ENCODE measurements around the gene TAF7L.

DNA sequence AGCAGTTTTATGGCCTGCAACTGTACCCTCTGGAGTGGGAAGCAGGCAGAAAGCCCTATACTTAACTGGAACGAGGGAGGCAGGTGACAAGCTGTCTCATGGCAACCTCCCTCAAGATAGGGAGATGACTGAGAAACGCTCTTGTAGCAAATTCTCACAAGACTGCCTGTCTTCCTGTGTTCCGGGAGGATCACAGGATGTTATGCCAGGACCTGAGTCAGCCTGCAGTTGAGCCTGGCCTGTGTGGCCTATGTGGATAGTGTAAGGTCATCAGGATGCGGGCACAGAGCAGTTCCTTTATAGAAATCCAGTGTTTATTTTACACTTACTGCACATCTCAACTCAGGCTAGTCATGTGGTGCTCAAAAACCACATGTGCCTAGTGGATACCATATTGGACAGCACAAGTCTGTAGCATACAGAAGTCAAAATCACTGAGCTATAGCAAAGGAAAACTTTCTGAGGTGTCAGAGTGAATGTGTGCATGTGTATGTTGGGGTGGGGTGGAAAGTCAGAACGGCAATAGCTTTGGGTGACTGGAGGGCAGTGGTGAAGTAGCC lies 25.2 kb downstream of the TAF7L start:
- TF ChIP-seq, protein P1, sequence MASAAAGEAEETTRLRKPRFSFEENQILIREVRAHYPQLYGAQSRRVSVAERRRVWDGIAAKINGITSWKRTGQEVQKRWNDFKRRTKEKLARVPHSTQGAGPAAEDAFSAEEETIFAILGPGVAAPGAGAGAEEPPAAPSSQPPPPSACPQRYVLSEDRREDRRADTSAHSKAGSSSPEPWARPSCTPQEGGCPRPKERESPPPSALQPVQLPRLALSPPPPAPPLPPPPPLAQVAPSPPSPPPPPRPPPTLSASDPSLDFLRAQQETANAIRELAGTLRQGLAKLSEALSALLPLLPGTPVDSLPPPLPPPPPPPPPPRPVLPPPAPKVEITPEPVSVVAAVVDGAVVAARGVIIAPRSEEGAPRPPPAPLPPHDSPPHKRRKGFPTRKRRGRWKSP (CRISPR knock-in tag; IDR thresholded peaks at IDR 0.05): no peak
- TF ChIP-seq THYN1 (CRISPR knock-in tag; IDR thresholded peaks at IDR 0.05; ENCODE audit: borderline replicate concordance, low read depth) (no peak), ZNF607 (CRISPR knock-in tag; IDR thresholded peaks at IDR 0.05; ENCODE audit: borderline replicate concordance) (no peak), ZNF792 (CRISPR knock-in tag; IDR thresholded peaks at IDR 0.05) (no peak), CEBPZ (IDR thresholded peaks at IDR 0.05; ENCODE audit: low read length) (no peak), ZSCAN20 (CRISPR knock-in tag; IDR thresholded peaks at IDR 0.05; ENCODE audit: borderline replicate concordance) (no peak), ZNF263 (CRISPR knock-in tag; IDR thresholded peaks at IDR 0.05) (no peak), SOX5 (CRISPR knock-in tag; IDR thresholded peaks at IDR 0.05; ENCODE audit: borderline replicate concordance) (no peak), ARNT (IDR thresholded peaks at IDR 0.05) (no peak), ZFP36 (IDR thresholded peaks at IDR 0.05; ENCODE audit: borderline replicate concordance, low read depth, low read length, partially characterized antibody) (no peak)
- TF ChIP-seq, protein P2, sequence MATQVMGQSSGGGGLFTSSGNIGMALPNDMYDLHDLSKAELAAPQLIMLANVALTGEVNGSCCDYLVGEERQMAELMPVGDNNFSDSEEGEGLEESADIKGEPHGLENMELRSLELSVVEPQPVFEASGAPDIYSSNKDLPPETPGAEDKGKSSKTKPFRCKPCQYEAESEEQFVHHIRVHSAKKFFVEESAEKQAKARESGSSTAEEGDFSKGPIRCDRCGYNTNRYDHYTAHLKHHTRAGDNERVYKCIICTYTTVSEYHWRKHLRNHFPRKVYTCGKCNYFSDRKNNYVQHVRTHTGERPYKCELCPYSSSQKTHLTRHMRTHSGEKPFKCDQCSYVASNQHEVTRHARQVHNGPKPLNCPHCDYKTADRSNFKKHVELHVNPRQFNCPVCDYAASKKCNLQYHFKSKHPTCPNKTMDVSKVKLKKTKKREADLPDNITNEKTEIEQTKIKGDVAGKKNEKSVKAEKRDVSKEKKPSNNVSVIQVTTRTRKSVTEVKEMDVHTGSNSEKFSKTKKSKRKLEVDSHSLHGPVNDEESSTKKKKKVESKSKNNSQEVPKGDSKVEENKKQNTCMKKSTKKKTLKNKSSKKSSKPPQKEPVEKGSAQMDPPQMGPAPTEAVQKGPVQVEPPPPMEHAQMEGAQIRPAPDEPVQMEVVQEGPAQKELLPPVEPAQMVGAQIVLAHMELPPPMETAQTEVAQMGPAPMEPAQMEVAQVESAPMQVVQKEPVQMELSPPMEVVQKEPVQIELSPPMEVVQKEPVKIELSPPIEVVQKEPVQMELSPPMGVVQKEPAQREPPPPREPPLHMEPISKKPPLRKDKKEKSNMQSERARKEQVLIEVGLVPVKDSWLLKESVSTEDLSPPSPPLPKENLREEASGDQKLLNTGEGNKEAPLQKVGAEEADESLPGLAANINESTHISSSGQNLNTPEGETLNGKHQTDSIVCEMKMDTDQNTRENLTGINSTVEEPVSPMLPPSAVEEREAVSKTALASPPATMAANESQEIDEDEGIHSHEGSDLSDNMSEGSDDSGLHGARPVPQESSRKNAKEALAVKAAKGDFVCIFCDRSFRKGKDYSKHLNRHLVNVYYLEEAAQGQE (IDR thresholded peaks at IDR 0.05; ENCODE audit: borderline replicate concordance in 1 of 2, low read depth in 1 of 2, low read length in 2 of 2): no peak
- TF ChIP-seq, protein P3, sequence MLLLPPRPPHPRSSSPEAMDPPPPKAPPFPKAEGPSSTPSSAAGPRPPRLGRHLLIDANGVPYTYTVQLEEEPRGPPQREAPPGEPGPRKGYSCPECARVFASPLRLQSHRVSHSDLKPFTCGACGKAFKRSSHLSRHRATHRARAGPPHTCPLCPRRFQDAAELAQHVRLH (CRISPR knock-in tag; IDR thresholded peaks at IDR 0.05; ENCODE audit: borderline replicate concordance, low read depth): no peak

Data from HepG2 (cell line).